ENCODE data around the gene ADM2.

The ADM2 gene

DNA sequence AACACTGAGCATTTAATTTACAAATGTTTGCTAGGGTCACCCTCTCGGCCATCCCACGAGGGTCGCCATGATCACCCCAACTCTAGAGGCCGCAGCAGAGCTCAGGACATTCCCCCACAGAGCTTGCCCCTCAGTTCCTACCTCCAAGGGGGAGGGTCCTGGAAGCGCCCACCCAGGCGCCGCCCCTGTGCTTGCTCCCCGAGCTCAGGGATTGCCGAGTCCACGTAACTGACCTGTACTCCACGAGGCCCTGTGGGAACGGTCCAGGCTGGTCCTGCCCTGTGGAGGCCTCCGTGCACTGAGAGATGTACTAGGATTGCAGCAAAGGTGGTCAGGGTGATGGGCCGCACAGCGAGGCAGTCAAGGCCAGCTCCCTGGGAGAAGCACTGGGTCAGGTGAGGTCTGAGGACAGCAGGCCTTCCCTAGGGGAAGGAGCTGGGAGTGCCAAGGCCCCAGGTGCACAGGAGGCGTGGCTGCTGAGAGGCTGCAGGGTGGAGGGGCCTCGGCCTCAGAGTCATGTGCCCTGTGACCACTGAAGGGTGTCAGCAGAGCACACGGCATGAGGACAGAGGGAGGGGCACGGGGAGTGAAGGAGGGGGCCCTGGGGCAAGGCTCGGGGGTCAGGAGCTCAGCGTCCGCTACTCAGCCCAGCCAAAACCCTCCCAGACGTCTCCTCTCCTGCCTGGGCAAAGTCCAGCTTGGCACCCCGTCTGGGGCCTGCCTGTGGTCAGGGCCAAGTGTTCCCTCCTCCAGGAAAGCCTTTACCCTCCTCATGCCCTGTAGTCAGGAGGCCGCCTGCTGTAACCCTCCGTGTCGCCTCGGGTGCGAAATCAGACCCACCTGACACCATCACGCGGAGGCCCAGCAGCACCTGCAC lies 2.9 kb downstream of the ADM2 start:
- DNase-seq (ENCODE audit: low read depth in 2 of 2), result no peak

GRCh38 chr22:50485221-50486131 lies 4.1 kb downstream of the ADM2 start:
- no peak for DNase-seq (ENCODE audit: low read depth in 2 of 2)

DNA sequence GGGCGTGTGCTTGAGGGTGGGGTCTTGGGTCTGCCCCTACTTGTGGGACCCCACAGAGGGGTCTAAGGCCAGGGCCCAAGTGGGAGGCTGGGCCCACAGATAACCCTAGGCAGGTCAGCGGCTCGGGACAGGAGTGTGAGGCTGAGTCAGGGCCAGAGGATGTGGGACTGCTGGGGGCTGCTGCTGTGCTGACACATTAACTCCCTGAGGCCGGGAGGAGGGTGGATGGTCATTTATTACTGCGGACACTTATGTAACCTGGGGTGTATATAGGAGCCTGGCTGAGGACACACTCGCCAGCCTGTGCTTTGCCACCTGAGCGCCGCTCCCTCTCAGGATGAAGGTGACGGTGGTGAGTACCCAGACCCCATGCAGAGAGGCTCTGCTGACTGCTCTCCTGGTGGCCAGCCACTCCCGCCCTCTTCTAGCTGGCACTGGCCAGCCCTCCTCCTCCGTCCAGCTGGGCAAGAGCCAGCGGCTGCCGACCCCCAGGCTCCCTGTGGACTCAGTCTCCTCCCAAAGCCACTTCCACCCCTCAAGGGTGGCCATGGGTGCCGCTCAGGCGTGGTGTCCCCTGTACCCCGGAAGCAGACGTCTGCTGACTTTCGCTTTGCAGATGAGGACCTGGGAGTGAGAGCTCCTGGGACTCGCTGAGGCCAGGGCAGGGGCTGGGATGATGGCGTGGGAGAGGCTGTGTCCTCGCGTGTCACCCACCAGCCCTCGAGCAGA lies 5.4 kb downstream of the ADM2 start, which contains the start of gene MIOX:
Gene MIOX, plus strand, starts transcription at position 299 of the 729 bp plus-strand sequence. Its CDS starts 39 bp downstream, at position 338.
- DNase-seq (ENCODE audit: low read depth in 2 of 2), result no peak

DNA sequence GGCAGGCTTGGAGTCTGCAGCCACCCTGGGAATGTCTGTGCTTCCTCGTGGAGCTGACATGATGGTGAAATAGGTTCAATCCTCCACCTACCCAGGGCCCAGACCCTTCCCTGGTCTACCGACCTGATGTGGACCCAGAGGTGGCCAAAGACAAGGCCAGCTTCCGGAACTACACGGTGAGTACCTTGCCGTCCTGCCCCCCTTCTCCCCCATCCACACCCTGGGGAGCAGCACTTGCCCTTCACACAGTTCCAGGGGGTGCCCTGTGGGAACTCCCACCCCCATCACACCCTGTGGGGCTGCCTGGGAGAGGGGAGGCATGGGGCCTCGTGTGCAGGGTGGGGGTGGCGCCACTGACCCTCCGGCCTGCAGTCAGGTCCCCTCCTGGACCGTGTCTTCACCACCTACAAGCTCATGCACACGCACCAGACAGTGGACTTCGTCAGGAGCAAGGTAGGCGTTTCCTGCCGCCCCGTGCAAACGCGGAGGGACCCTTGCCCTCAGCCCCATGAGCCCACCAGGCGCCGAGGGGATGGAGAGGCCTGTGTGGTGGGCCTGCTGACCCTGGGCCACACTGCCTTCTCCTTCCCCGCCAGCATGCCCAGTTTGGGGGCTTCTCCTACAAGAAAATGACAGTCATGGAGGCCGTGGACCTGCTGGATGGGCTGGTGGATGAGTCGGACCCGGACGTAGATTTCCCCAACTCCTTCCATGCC lies 6.1 kb downstream of the ADM2 start:
- DNase-seq (ENCODE audit: low read depth in 2 of 2), result no peak

DNA sequence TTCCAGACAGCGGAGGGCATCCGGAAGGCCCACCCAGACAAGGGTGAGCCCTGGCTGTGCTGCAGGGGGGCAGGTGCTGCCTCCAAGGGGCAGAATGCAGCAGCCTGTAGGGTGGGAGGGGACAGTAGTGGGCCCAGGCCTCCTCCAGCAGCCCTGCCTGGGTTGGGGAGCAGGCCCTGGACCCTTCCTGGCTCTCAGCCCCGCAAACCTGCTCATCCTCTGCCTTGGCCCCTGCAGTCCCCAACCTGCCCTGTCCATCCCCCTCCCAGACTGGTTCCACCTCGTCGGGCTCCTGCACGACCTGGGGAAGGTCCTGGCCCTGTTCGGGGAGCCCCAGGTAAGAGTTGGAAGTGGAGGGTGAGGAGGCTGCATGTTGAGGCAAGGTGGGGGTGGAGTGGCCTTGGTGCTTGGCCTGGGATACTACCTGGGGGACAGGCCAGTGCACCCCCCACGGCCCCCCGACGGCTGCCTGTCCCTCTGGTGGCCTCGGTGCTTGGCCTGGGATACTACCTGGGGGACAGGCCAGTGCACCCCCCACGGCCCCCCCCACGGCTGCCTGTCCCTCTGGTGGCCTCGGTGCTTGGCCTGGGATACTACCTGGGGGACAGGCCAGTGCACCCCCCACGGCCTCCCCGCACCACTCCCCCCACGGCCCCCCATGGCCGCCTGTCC lies 6.8 kb downstream of the ADM2 start:
- no peak for DNase-seq (ENCODE audit: low read depth in 2 of 2)

DNA sequence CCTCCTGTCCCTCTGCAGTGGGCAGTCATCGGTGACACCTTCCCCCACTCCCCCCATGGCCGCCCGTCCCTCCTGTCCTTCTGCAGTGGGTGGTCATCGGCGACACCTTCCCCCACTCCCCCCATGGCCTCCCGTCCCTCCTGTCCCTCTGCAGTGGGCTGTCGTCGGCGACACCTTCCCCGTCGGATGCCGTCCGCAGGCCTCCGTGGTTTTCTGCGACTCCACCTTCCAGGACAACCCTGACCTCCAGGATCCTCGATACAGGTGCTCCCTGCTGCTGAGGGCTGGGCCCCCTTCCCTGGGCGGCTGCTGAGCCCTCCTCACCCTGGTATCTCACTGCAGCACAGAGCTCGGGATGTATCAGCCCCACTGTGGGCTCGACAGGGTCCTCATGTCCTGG lies 7.5 kb downstream of the ADM2 start:
- DNase-seq (ENCODE audit: low read depth in 2 of 2), result no peak

GRCh38 chr22:50489363-50490243 lies 8.3 kb downstream of the ADM2 start:
- DNase-seq (ENCODE audit: low read depth in 2 of 2), result no peak

DNA sequence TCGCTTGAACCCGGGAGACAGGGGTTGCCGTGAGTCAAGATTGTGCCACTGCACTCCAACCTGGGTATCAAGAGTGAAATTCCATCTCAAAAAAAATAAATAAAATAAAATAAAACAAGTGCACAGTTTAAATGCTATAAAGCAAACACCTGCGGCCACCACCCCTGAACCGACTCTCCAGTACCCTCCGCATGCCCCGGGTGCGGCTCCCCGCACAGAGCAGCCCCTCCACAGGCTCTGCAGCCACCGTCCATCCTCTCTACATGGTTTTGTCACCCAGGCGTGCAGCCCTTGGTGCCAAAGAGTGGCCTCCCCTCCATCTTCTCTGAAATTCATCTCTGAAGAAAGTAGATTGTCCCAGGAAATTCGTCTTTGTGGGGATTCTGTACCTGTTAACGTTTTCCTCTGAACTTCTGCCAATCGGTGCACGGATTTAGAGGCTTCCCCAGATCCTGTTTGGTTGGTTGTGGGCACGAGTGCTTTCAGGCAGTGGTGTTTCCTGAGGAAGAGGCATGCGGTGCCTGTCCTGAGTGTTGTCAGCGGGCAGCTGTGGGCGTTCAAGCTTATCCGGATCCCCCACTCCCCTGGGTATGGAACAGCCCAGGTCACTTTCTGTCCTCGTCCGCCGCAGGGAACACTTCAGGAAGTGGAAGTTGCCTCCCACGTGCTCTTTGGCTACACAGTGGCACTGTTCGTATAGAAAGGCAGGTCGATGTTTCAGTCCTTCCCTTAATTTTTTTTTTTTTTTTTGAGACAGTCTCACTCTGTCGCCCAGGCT lies 9.4 kb downstream of the ADM2 start:
- DNase-seq (ENCODE audit: low read depth in 2 of 2), result no peak

DNA sequence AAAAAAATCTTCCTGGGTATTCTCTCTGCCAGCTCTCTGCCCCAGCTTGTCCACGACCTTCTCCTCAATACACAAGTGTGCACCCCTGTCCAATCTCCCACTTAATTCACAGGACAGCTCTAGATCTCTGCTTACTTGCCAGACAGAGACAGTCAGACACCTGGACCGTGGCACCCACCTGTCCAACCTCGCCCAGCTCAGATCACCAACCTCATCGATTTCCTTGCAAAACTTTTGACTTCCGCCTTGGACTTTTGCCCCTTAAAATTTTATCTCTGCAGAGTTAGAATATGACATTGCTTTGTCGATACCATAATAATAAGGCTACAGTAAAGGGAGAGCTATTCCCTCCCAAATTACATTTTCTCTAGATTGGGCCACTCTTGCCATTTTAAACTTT lies 15.8 kb downstream of the ADM2 start:
- DNase-seq (ENCODE audit: low read depth in 2 of 2), result no peak

GRCh38 chr22:50498322-50498890 lies 17.1 kb downstream of the ADM2 start:
- DNase-seq (ENCODE audit: low read depth in 2 of 2), result no peak

- no peak for DNase-seq (ENCODE audit: low read depth in 2 of 2)
These were observed 19.1 kb downstream of the ADM2 start for GRCh38 chr22:50500452-50500851.

- no peak for DNase-seq (ENCODE audit: low read depth in 2 of 2)
These were observed 20.8 kb downstream of the ADM2 start for GRCh38 chr22:50502096-50502495.

- DNase-seq (ENCODE audit: low read depth in 2 of 2), result no peak
These were observed 21.5 kb downstream of the ADM2 start for GRCh38 chr22:50502628-50503474.

DNA sequence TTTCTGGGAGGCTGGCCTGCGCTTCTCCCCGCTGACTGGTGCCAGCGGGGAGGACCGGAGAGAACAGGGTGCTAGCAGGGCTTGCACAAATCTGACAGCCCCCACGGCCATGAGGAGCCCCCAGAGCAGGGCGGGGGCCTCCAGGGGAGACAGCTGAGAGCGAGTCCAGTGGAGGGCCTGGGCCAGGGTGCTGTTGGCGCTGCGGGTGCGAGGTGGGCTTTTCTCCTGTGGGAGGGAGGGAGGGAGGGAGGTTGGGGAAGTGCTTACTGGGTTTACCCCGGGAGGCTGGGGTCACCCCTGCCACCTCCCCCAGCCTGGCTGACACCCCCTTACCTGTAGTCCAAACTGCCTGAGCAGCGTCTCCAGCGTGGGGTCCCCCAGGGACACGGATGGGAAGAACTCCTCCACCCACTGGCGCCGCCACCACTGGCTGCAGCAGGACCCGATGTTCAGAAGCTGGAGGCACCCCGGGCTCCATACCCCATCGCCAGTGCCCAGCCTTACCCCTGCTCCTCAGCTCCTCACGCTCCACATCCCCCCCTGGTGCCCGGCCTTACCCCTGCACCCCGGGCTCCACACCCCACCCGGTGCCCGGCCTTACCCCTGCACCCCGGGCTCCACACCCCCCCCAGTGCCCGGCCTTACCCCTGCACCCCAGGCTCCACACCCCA lies 22.3 kb downstream of the ADM2 start:
- no peak for DNase-seq (ENCODE audit: low read depth in 2 of 2)

DNA sequence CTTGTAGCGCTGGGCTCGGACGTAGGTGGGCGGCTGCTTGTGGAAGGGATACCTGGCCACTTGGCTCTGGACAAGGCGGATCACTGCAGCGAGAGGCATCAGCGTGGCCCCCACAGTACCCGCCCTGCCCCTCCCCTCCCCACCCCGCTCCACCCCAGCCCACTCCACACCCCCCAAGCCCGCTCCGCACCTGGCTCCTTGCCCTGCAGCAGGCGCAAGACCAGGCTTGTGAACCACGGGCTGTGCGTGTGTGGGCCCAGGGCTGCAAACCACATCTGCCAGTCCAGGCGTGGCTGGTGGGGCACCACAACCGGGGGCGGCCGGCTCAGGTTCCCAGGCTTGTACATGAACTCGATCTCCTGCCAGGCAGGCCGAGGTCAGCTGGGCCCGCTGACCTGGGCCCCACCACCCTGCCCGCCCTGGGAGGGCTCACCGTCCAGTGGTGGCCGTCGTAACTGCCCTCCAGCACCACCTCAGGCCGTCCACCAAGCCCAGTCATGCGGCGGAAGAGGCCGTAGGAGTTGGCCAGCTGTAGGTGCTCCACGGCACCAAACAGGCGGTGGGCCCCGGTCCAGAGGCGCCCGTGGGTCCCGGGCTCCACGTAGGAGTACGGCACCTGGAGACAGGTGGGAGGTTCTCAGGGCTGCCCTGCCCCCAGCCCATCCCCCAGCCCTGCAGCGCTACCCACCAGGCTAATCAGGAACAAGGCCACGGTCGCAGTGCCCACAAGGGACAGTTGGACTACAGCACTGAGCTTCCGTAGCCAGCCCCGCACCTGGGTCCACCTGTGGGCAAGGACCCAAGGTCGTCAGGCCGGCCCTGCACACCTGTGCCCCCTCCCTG lies 23.2 kb downstream of the ADM2 start:
- DNase-seq (ENCODE audit: low read depth in 2 of 2), result no peak

GRCh38 chr22:50505276-50505775 lies 24.0 kb downstream of the ADM2 start:
- DNase-seq (ENCODE audit: low read depth in 2 of 2), result no peak

Measured in fibroblast of skin of left biceps (primary cell).